Measurements from ENCODE around the gene RNF213.
"Not testable (repeated sequence)": the region's sequence is repeated elsewhere in the genome, so short reads cannot be mapped to it uniquely, and the experiment has no call there.

The RNF213 gene

GRCh38 chr17:80329421-80329820, 68.8 kb downstream of the RNF213 start:
- POLR2A ChIA-PET; H3K9me3 ChIP-seq (ENCODE audit: control insufficient read depth, insufficient read depth, low read depth, low read length); CTCF ChIA-PET; H3K27ac ChIP-seq (ENCODE audit: extremely low read depth, low read depth, low read length); H3K4me3 ChIP-seq (ENCODE audit: low read depth, low read length); H3K4me1 ChIP-seq (ENCODE audit: control insufficient read depth, insufficient read depth, low read length): not testable (repeated sequence)
- peak; percentile 73; the same call in 1 of the 2 replicates for TF ChIP-seq ZNF121 (tag by site-specific recombination; IDR thresholded peaks at IDR 0.05)
- H3K36me3 ChIP-seq (ENCODE audit: control insufficient read depth in 2 of 2, insufficient read depth in 1 of 2, low read length in 2 of 2) = peaks cover 17 to 88% of the 10 kb centered on the region in 2 experiments

GRCh38 chr17:80330276-80330675, 69.6 kb downstream of the RNF213 start:
- H3K9me3 ChIP-seq (ENCODE audit: control insufficient read depth, insufficient read depth, low read depth, low read length) = no peaks in the 10 kb centered on the region
- ChIA-PET POLR2A (no interaction called here), CTCF (no interaction called here)
- TF ChIP-seq ZNF571 (tag by site-specific recombination; IDR thresholded peaks at IDR 0.05) = no peak
- TF ChIP-seq ZNF214 (tag by site-specific recombination; IDR thresholded peaks at IDR 0.05; ENCODE audit: borderline replicate concordance) = no peak
- no peak for TF ChIP-seq SP2 (tag by site-specific recombination; IDR thresholded peaks at IDR 0.05)
- TF ChIP-seq SALL2 (tag by site-specific recombination; IDR thresholded peaks at IDR 0.05; ENCODE audit: borderline replicate concordance) = no peak
- TF ChIP-seq ZNF341 (tag by site-specific recombination; IDR thresholded peaks at IDR 0.05; ENCODE audit: low read depth) = no peak
- no peak for TF ChIP-seq KLF8 (tag by site-specific recombination; IDR thresholded peaks at IDR 0.05)
- TF ChIP-seq SETDB1 (IDR thresholded peaks at IDR 0.05; ENCODE audit: insufficient read length, low read length) = no peak
- TF ChIP-seq ZNF391 (tag by site-specific recombination; IDR thresholded peaks at IDR 0.05; ENCODE audit: borderline replicate concordance, low read depth) = no peak
- TF ChIP-seq ZNF664 (tag by site-specific recombination; IDR thresholded peaks at IDR 0.05) = no peak
- no peak for TF ChIP-seq REPIN1 (tag by site-specific recombination; IDR thresholded peaks at IDR 0.05; ENCODE audit: low read depth)
- TF ChIP-seq KLF9 (tag by site-specific recombination; IDR thresholded peaks at IDR 0.05; ENCODE audit: low read depth) = no peak
- no peak for TF ChIP-seq ZNF654 (tag by site-specific recombination; IDR thresholded peaks at IDR 0.05; ENCODE audit: low read depth)
- TF ChIP-seq ZBTB20 (tag by site-specific recombination; IDR thresholded peaks at IDR 0.05) = no peak
- TF ChIP-seq ZNF488 (tag by site-specific recombination; IDR thresholded peaks at IDR 0.05) = no peak
- TF ChIP-seq KLF10 (tag by site-specific recombination; IDR thresholded peaks at IDR 0.05) = no peak
- H3K4me1 ChIP-seq (ENCODE audit: control insufficient read depth, insufficient read depth, low read length) = no peaks in the 10 kb centered on the region
- H3K27ac ChIP-seq (ENCODE audit: extremely low read depth, low read depth, low read length) = no peak overlapping the region
- H3K36me3 ChIP-seq (ENCODE audit: control insufficient read depth in 2 of 2, insufficient read depth in 1 of 2, low read length in 2 of 2) = peaks cover 17 to 84% of the 10 kb centered on the region in 2 experiments
- no peak overlapping the region for H3K4me3 ChIP-seq (ENCODE audit: low read depth, low read length)

GRCh38 chr17:80330938-80331337, 70.3 kb downstream of the RNF213 start:
- H3K4me3 ChIP-seq (ENCODE audit: low read depth, low read length); H3K9me3 ChIP-seq (ENCODE audit: control insufficient read depth, insufficient read depth, low read depth, low read length); H3K27ac ChIP-seq (ENCODE audit: extremely low read depth, low read depth, low read length); POLR2A ChIA-PET; H3K4me1 ChIP-seq (ENCODE audit: control insufficient read depth, insufficient read depth, low read length): not testable (repeated sequence)
- peaks cover 20 to 87% of the 10 kb centered on the region in 2 experiments for H3K36me3 ChIP-seq (ENCODE audit: control insufficient read depth in 2 of 2, insufficient read depth in 1 of 2, low read length in 2 of 2)
- CTCF ChIA-PET = interaction anchor here (0.6 to 0.7 kb wide), 2 partner anchors 52 to 132 kb away, joined by 4 read pairs; no protein-coding TSS in a partner anchor

- no peaks in the 10 kb centered on the region for H3K4me1 ChIP-seq (ENCODE audit: control insufficient read depth, insufficient read depth, low read length)
- TF ChIP-seq PRDM1 (tag by site-specific recombination; IDR thresholded peaks at IDR 0.05) = peak; percentile 30; the same call in 1 of the 2 replicates
- TF ChIP-seq ZNF18 (tag by site-specific recombination; IDR thresholded peaks at IDR 0.05) = no peak
- TF ChIP-seq ZNF324 (tag by site-specific recombination; IDR thresholded peaks at IDR 0.05) = no peak
- ChIA-PET CTCF (interaction anchor here (1.1 kb wide), 1 partner anchor 29 kb away, joined by 3 read pairs; no protein-coding TSS in a partner anchor), POLR2A (no interaction called here)
- no peak overlapping the region for H3K27ac ChIP-seq (ENCODE audit: extremely low read depth, low read depth, low read length)
- no peaks in the 10 kb centered on the region for H3K9me3 ChIP-seq (ENCODE audit: control insufficient read depth, insufficient read depth, low read depth, low read length)
- H3K36me3 ChIP-seq (ENCODE audit: control insufficient read depth in 2 of 2, insufficient read depth in 1 of 2, low read length in 2 of 2) = peaks cover 28 to 86% of the 10 kb centered on the region in 2 experiments
- no peak overlapping the region for H3K4me3 ChIP-seq (ENCODE audit: low read depth, low read length)
Observed at GRCh38 chr17:80331820-80332219, 71.2 kb downstream of the RNF213 start.

Data from HEK293 (cell line).